Neural cell (in vitro differentiated cells): ENCODE results near the gene TOMM22.

Source experiments
- EP300 ChIP-seq: fragments of 450-650 bp; conservative IDR thresholded peaks from 2 replicates; pipeline ENCODE4 v1.6.1; 2014; ENCODE audit warnings: antibody characterized with exemption, mild to moderate bottlenecking, moderate library complexity; ENCODE audit not compliant: poor library complexity, severe bottlenecking
- EZH2 ChIP-seq: fragments of 200-600, 300-800 bp; shearing (Covaris generic), sonication (generic); IDR thresholded peaks from 2 replicates; pipeline ENCODE4 v1.6.1; 2014; ENCODE audit warnings: antibody characterized with exemption, low read length, borderline replicate concordance, mild to moderate bottlenecking; ENCODE audit not compliant: insufficient read depth, poor library complexity, severe bottlenecking
- MXI1 ChIP-seq: fragments of 450-650 bp; conservative IDR thresholded peaks from 2 replicates; pipeline ENCODE4 v1.6.1; 2014; ENCODE audit warnings: antibody characterized with exemption, mild to moderate bottlenecking; ENCODE audit not compliant: poor library complexity, severe bottlenecking
- POLR2AphosphoS5 ChIP-seq: IDR thresholded peaks from 2 replicates; pipeline ENCODE4 v1.6.1; 2012
- RAD21 ChIP-seq: fragments of 450-650 bp; conservative IDR thresholded peaks from 2 replicates; pipeline ENCODE4 v1.6.1; 2014; ENCODE audit warnings: antibody characterized with exemption, mild to moderate bottlenecking, moderate library complexity
- REST ChIP-seq: IDR thresholded peaks from 2 replicates; pipeline ENCODE4 v1.6.1; 2012; ENCODE audit warnings: borderline replicate concordance
- SMC3 ChIP-seq: fragments of 450-650 bp; conservative IDR thresholded peaks from 2 replicates; pipeline ENCODE4 v1.6.1; 2014; ENCODE audit warnings: antibody characterized with exemption, mild to moderate bottlenecking, moderate library complexity; ENCODE audit not compliant: poor library complexity
- TAF1 ChIP-seq: IDR thresholded peaks from 2 replicates; pipeline ENCODE4 v1.6.1; 2012; ENCODE audit warnings: low read depth
- TF ChIP-seq, protein P1 (sequence below): fragments of 450-650 bp; IDR thresholded peaks from 2 replicates; pipeline ENCODE4 v1.5.1; 2014; ENCODE audit warnings: antibody characterized with exemption, mild to moderate bottlenecking, moderate library complexity; ENCODE audit not compliant: poor library complexity, severe bottlenecking

GRCh38 chr22:38715176-38715764 lies 33.5 kb downstream of the TOMM22 start:
- TF ChIP-seq, protein P1, sequence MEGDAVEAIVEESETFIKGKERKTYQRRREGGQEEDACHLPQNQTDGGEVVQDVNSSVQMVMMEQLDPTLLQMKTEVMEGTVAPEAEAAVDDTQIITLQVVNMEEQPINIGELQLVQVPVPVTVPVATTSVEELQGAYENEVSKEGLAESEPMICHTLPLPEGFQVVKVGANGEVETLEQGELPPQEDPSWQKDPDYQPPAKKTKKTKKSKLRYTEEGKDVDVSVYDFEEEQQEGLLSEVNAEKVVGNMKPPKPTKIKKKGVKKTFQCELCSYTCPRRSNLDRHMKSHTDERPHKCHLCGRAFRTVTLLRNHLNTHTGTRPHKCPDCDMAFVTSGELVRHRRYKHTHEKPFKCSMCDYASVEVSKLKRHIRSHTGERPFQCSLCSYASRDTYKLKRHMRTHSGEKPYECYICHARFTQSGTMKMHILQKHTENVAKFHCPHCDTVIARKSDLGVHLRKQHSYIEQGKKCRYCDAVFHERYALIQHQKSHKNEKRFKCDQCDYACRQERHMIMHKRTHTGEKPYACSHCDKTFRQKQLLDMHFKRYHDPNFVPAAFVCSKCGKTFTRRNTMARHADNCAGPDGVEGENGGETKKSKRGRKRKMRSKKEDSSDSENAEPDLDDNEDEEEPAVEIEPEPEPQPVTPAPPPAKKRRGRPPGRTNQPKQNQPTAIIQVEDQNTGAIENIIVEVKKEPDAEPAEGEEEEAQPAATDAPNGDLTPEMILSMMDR: no peak
- TF ChIP-seq POLR2AphosphoS5 (no peak), REST (no peak), TAF1 (no peak), EZH2 (no peak), RAD21 (no peak), SMC3 (no peak), EP300 (no peak), MXI1 (no peak)
